OCI-LY1 (cell line): Measurements from ENCODE around the gene RNF212.

ENCODE experiments used
- EZH2 ChIP-seq: fragments of 200-600 bp; sonication (generic), shearing (Covaris generic); IDR thresholded peaks from 2 replicates; pipeline ENCODE4 v1.8.0; 2017; ENCODE audit warnings: borderline replicate concordance, mixed run types, mild to moderate bottlenecking, antibody characterized with exemption, low read length, moderate library complexity, mixed read lengths
- TF ChIP-seq, protein P1 (sequence below): fragments of 200-600 bp; sonication (generic), shearing (Covaris generic); IDR thresholded peaks from 2 replicates; pipeline ENCODE4 v1.5.1; 2017; ENCODE audit warnings: mild to moderate bottlenecking, antibody characterized with exemption, low read length, moderate library complexity, mixed read lengths

DNA sequence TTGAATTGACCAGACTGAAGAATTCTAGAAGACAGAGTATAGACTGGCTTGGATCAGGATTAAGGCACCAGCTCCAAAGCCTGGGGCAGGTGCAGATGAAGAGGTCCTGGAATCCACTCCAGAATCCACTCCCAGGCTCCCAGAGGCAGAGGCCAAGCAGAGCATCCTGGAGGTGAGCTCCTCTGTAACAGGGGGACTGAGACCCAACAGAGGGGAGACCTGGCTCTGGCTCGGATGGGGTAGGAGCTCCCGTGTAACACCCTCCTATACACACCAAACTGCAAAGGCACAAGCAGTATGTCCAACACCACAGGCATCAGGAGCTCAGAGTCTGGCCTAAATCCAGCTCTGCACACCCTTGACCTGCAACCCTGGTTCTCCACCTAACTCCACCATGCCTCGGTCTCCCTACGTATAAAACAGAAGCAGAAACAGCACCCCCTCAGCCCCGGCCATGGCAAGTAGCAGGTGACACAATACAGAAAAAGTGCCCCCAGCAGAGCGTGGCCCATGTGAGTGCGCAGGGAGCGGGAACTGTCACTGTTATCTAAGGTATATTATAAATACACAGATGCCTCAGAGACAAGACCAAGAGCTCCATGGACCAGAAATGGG, 14.9 kb downstream of the RNF212 start:
- TF ChIP-seq, protein P1, sequence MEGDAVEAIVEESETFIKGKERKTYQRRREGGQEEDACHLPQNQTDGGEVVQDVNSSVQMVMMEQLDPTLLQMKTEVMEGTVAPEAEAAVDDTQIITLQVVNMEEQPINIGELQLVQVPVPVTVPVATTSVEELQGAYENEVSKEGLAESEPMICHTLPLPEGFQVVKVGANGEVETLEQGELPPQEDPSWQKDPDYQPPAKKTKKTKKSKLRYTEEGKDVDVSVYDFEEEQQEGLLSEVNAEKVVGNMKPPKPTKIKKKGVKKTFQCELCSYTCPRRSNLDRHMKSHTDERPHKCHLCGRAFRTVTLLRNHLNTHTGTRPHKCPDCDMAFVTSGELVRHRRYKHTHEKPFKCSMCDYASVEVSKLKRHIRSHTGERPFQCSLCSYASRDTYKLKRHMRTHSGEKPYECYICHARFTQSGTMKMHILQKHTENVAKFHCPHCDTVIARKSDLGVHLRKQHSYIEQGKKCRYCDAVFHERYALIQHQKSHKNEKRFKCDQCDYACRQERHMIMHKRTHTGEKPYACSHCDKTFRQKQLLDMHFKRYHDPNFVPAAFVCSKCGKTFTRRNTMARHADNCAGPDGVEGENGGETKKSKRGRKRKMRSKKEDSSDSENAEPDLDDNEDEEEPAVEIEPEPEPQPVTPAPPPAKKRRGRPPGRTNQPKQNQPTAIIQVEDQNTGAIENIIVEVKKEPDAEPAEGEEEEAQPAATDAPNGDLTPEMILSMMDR, result no peak
- no peak for TF ChIP-seq EZH2
